HS-5 (cell line): ENCODE data around the gene RFX7.
"Not testable (repeated sequence)": the region's sequence is repeated elsewhere in the genome, so short reads cannot be mapped to it uniquely, and the experiment has no call there.

Source experiments
- DNase-seq: peaks from one replicate; pipeline ENCODE4 v3.0.0-alpha.2; 2012; ENCODE audit warnings: low read depth

Gene RFX7

DNA sequence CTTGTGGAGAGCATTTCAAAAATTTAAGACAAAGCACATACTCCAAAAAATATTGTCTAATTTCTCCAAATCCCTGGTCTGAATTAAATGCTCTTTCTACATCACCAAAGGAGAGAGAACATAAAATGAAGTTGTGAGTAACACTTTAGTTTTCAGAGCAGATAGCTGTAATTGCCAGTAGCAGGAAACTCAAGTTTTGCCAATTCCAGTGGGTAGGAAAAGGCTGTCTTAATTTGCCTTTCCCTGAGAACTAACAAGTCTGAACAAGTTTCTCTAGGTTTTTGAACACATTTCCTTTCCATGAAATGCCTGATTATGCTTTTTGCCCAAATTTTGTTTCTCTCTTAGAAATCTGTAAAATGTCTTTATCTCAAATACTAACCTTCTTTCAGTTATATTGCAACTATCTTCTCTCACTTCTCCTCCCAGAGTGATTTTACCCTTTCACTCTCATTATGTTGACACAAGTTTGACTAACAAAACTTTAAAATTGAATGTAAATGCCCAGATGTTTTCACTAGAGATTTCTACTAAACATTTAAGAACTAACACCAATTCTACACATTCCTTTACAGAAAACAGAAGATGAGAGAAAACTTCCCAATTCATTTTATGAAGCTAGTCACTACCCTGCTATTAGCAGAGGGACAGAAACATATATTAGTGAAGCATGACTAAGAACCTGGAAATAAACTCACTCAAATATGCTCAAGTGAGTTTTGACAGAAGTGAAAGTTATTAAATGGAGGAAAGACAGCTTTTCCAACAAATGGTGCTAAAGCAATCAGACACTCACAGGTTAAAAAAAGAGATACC, 38.4 kb downstream of the RFX7 start:
- no peak for DNase-seq

GRCh38 chr15:56203312-56203922, 40.3 kb downstream of the RFX7 start:
- not testable (repeated sequence) for DNase-seq

GRCh38 chr15:56202701-56203100, 41.0 kb downstream of the RFX7 start:
- DNase-seq, result no peak

DNA sequence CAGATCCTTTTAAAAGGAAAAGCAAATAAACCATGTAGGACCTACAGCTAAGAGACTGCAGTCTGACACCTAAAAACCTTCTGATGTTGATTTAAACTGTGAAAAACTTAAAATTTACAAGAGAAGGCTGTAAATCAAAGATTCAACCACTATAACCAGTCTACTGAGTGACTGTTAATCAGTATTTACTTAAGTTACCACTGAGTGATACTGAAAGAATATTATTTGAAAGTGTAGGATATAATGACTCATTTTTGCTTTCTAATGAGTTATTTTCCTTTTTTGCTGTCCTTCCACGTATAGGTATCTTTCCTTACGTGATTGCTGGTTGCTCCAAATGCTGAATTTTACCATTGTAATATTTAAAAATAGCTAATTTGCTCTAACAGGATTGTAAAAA, 44.6 kb downstream of the RFX7 start:
- no peak for DNase-seq

GRCh38 chr15:56194035-56194434, 49.6 kb downstream of the RFX7 start:
- no peak for DNase-seq

DNA sequence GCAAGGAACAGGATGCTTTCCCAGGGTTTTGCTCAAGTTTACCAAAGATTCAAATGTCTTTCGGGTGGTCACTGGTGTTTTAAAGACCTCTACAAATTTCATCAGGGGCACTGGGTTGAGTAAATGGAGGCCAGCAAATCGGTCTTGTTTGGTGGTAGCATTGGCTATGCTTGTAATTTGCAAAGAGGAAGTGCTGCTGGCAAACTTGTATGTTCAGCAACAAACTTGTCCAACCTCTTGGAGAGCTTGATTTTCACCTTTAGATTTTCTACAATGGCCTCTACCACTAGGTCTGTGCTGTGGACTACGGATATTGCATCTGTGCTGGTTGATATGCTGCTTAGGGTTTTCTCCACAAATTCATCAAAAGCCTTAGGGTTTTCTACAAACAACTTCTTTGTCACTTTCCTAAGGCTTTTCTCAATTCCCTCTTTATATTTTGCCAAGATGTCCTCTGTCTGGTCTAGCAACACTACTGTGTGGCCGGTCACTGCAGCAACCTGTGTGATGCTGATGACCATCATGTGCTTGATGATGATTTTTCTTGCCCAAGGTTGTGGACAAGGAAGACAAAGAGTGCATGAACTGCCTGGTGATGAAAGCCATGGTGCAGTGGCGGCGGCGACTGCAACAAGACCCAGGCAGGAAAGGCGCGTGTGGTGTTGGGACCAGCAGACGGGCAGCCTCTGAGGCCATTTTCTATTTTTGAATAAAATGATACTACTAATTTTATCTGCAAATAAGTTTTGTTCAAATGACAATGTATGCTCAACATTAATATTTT, 50.8 kb downstream of the RFX7 start:
- DNase-seq, result no peak

- DNase-seq, result no peak
Measured at GRCh38 chr15:56187665-56188064, 56.0 kb downstream of the RFX7 start.

GRCh38 chr15:56185980-56186379, 57.7 kb downstream of the RFX7 start:
- DNase-seq, result no peak

- no peak for DNase-seq
Measured at GRCh38 chr15:56184516-56184915, 59.2 kb downstream of the RFX7 start.

DNA sequence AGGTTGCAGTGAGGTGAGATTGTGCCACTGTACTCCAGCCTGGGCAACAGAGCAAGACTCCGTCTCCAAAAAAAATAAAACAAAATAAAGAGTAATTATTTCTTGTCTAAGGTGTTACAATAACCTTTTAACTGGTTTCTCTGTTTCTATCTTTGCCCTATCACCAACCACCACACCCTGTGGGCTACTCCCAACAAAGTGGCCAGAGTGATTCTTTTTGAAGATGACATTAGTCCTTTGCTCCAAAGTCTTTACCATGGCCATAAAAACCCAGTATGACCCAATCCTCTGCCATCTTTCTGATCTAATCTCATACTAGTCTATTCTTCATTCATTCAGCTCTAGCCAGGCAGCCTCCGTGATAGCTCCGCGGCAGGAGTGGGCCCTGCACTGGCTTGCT, 62.8 kb downstream of the RFX7 start:
- no peak for DNase-seq

DNA sequence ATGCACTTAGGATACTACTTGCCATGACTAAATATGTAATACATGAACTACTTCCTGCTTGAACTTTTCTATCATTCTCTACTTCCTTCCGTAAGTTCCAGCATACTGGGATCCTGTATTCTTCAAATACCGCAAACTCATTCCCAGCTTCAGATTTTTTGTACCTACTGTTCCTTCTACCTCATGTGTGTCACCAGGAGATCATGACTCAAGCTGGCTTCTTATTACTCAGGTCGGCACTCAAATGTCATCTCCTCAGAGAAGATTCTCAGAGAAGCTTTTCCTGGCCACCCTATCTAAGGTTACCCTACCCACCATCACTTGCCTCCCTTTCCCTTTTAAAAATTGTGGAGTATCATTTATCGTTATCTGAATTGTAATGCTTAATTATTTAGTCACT, 66.7 kb downstream of the RFX7 start:
- DNase-seq, result no peak

DNA sequence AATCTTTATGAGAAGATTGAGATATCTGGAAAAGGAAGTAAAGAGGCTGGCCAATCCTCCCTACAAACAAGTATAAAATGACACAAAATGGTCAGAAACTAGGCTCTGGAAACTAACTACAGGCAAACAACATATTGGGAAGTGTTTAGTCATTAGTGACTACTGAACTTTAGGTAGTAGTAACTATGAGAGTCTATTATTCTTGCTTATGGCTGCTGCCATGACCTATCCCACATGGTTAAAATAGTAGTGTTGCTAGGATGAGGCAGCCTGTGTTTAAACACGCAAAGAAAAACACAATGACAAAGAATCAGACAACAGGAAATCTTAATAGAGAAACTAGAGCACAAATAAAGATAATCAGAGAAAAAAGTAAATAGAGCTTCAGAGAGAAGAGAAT, 67.9 kb downstream of the RFX7 start:
- no peak for DNase-seq

DNA sequence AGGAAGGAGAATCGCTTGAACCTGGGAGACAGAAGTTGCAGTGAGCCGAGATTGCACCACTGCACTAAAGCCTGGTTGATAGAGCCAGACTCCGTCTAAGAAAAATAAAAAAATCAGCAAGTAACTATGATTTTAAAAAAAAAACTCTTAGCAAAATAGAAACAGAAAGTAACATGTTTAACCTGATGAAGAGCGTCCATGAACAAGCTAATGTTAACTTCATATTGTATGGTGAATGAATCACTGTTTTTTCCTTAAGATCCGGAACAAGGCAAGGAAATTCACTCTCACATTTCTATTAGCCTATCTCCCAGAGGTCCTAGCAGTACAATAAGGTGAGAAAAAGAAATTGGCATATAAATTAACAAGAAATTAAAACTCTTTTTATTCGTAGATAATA, 69.0 kb downstream of the RFX7 start:
- no peak for DNase-seq

- peak; percentile 15 for DNase-seq
Measured at GRCh38 chr15:56168394-56168793, 75.3 kb downstream of the RFX7 start.

- DNase-seq, result no peak
Measured at GRCh38 chr15:56165234-56165633, 78.4 kb downstream of the RFX7 start.

- DNase-seq, result no peak
Measured at GRCh38 chr15:56160966-56161365, 82.7 kb downstream of the RFX7 start.

GRCh38 chr15:56156877-56157276, 86.8 kb downstream of the RFX7 start:
- no peak for DNase-seq

GRCh38 chr15:56155278-56155677, 88.4 kb downstream of the RFX7 start:
- not testable (repeated sequence) for DNase-seq

DNA sequence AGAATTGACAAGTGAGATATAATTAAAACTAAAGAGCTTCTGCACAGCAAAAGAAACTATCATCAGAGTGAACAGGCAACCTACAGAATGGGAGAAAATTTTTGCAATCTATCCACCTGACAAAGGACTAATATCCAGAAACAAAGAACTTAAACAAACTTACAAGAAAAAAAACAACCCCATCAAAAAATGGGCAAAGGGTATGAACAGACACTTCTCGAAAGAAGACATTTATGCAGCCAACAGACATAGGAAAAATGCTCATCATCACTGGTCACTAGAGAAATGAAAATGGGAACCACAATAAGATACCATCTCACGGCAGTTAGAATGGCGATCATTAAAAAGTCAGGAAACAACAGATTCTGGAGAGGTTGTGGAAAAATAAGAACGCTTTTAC, 88.9 kb downstream of the RFX7 start:
- not testable (repeated sequence) for DNase-seq

GRCh38 chr15:56150204-56150603, 93.5 kb downstream of the RFX7 start:
- DNase-seq, result no peak

GRCh38 chr15:56148064-56148463, 95.6 kb downstream of the RFX7 start:
- DNase-seq, result no peak

DNA sequence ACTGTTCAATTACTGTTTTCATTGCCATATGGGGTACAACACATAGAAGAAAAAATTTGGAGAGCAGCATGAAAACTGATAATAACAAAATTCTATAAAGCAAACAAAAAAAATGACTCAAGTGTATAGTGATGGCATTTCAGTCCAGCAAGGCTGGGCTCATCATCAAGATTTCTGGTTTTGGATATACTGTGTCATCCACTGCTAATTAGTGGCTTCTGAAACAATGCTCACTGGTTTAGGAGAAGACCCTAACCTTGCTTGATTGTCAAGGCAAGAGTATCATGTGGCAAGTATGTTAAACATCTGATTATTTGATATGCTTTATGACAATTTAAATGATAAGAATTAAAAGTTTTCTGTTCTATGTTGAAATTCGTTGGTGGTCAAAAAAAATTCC, 96.9 kb downstream of the RFX7 start:
- DNase-seq, result no peak

DNA sequence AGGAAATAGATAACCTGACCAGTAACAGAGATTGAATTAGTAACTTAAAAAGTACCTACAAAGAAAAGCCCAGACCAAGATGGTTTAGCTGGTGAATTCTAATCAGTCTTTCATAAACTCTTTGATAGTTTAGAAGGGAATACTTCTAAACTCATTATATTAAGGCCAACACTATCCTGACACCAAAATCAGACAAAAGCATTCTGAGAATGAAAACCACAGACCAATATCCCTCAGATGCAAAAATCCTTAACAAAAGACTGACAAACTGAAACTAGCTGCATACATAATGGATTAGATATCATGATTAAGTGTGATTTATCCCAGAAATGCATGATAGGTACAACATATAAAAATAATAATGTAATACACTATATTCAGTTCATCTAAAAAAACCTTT, 115.6 kb downstream of the RFX7 start:
- DNase-seq, result no peak
